B cell (primary cell): Measurements from ENCODE around the gene PSENEN. TPM values are rescaled to one million over a fixed set of nuclear protein-coding genes. Genes with fewer than 3 reads are reported as not detected.

Experiments
- ATAC-seq: fragments of 200-7000 bp; cut with Tn5 transposase; one replicate; pipeline ENCODE4 v1.10.0; 2021; ENCODE audit warnings: low read depth, mild to moderate bottlenecking, moderate number of reproducible peaks, moderate library complexity
- CTCF ChIA-PET: fragments of 350-600 bp; sonication (Branson Sonifier 250); formaldehyde crosslinking; loops from one replicate; lab custom pipeline; 2021; ENCODE audit warnings: antibody characterized with exemption, inconsistent platforms; lab: Charles Lee
- POLR2A ChIA-PET: fragments of 350-600 bp; sonication (Branson Sonifier 250); formaldehyde crosslinking; loops from one replicate; lab custom pipeline; 2021; ENCODE audit warnings: antibody characterized with exemption; lab: Charles Lee
- DNase-seq: peaks from one replicate; pipeline ENCODE4 v3.0.0; 2013
- H2AFZ ChIP-seq: 2 replicates; pipeline ENCODE4 v1.6.1; 2012; ENCODE audit warnings: mild to moderate bottlenecking, low read depth, low read length; ENCODE audit not compliant: insufficient read depth, poor library complexity, severe bottlenecking
- H3K27ac ChIP-seq, 2 donors: 1 replicate in 1 of 2; 2 replicates in 1 of 2; pipeline ENCODE4 v1.5.1; 2012 to 2013; ENCODE audit warnings: low read length in 2 of 2, mild to moderate bottlenecking in 2 of 2, moderate library complexity in 1 of 2
- H3K27me3 ChIP-seq, 4 experiments: fragments of 200-600 bp in 1 of 4; sonication (generic) in 1 of 4; replicated peaks in 1 of 4; 1 replicate in 2 of 4; 2 replicates in 2 of 4; pipeline versions ENCODE4 v1.6.1 to v1.7.0; 2013 to 2016; ENCODE audit warnings: low read length in 3 of 4, mild to moderate bottlenecking in 2 of 4, mixed read lengths in 1 of 4, moderate library complexity in 1 of 4; ENCODE audit not compliant: insufficient read depth in 4 of 4, control insufficient read depth in 3 of 4; ENCODE audit errors: control extremely low read depth in 1 of 4
- H3K36me3 ChIP-seq, 2 experiments: replicated peaks in 1 of 2; 1 replicate in 1 of 2; 2 replicates in 1 of 2; pipeline versions ENCODE4 v1.6.1 to v1.7.1; 2013; ENCODE audit warnings: low read length in 1 of 2; ENCODE audit not compliant: insufficient read depth in 2 of 2, control insufficient read depth in 1 of 2; ENCODE audit errors: control extremely low read depth in 1 of 2, extremely low read depth in 1 of 2
- H3K4me1 ChIP-seq, 2 donors: fragments of 200-600 bp in 1 of 2; sonication (generic) in 1 of 2; 1 replicate in 1 of 2; 2 replicates in 1 of 2; pipeline versions ENCODE4 v1.5.1 to v1.6.1; 2013 to 2017; ENCODE audit warnings: low read length in 2 of 2; ENCODE audit not compliant: control insufficient read depth in 2 of 2, insufficient read depth in 2 of 2
- H3K4me2 ChIP-seq: replicated peaks from 2 replicates; pipeline ENCODE3; 2012; ENCODE audit warnings: mild to moderate bottlenecking, low read depth, low read length; ENCODE audit not compliant: poor library complexity, severe bottlenecking
- H3K4me3 ChIP-seq, 5 experiments: fragments of 200-600 bp in 1 of 5; sonication (generic) in 1 of 5; 1 replicate in 3 of 5; 2 replicates in 2 of 5; pipeline versions ENCODE4 v1.5.1 to v1.7.0; 2011 to 2016; ENCODE audit warnings: low read length in 4 of 5, mild to moderate bottlenecking in 4 of 5, low read depth in 2 of 5, control low read depth in 1 of 5, moderate library complexity in 1 of 5; ENCODE audit not compliant: insufficient read depth in 1 of 5; ENCODE audit errors: control extremely low read depth in 1 of 5, extremely low read depth in 1 of 5
- H3K79me2 ChIP-seq: fragments of 200-600 bp; sonication (generic); one replicate; pipeline ENCODE4 v1.6.0; 2016; ENCODE audit warnings: low read length; ENCODE audit not compliant: control insufficient read depth, insufficient read depth
- H3K9ac ChIP-seq: fragments of 200-600 bp; sonication (generic); 2 replicates; pipeline ENCODE4 v1.6.1; 2017; ENCODE audit warnings: mild to moderate bottlenecking, low read length, moderate library complexity
- H3K9me3 ChIP-seq, 3 donors: one replicate each; pipeline versions ENCODE4 v1.6.1 to v1.7.1; 2013; ENCODE audit warnings: low read length in 2 of 3; ENCODE audit not compliant: control insufficient read depth in 2 of 3, insufficient read depth in 1 of 3; ENCODE audit errors: control extremely low read depth in 1 of 3
- H4K20me1 ChIP-seq: 2 replicates; pipeline ENCODE4 v1.6.0; 2012; ENCODE audit warnings: mild to moderate bottlenecking, low read length; ENCODE audit not compliant: insufficient read depth, control insufficient read depth, poor library complexity, severe bottlenecking
- H3K27ac Mint-ChIP-seq: one replicate; pipeline ENCODE4 v1.8.0; 2021; ENCODE audit warnings: mixed read lengths
- H3K27me3 Mint-ChIP-seq: one replicate; pipeline ENCODE4 v1.8.0; 2021; ENCODE audit warnings: mixed read lengths
- H3K4me1 Mint-ChIP-seq: one replicate; pipeline ENCODE4 v1.8.0; 2021; ENCODE audit warnings: mixed read lengths
- H3K4me3 Mint-ChIP-seq: one replicate; pipeline ENCODE4 v1.8.0; 2021; ENCODE audit warnings: mixed read lengths
- H3K9me3 Mint-ChIP-seq: one replicate; pipeline ENCODE4 v1.8.0; 2022; ENCODE audit warnings: mixed read lengths; ENCODE audit not compliant: insufficient read depth
- CTCF ChIP-seq: fragments of 200-600 bp; IDR thresholded peaks from one replicate; pipeline ENCODE4 v1.8.0; 2022; ENCODE audit warnings: antibody characterized with exemption, mild to moderate bottlenecking
- EZH2 ChIP-seq: IDR thresholded peaks from 2 replicates; pipeline ENCODE4 v1.6.1; 2012; ENCODE audit warnings: borderline replicate concordance, low read depth, mild to moderate bottlenecking, moderate library complexity, low read length; ENCODE audit not compliant: insufficient read depth, poor library complexity, severe bottlenecking
- WGBS: methylation state at CpG from one replicate; pipeline ENCODE4 v1.1.5; 2013; ENCODE audit warnings: missing lambda C conversion rate; ENCODE audit not compliant: insufficient coverage; 5-methylcytosine and 5-hydroxymethylcytosine counted together
- intact Hi-C: fragments of 100-400 bp; cut with micrococcal nuclease; formaldehyde crosslinking; loops from one replicate; pipeline ENCODE4 v1.10.0; 2022
- polyA plus RNA-seq: library from polyadenylated mRNA; depleted of rRNA; stranded (reverse); fragments of >200 nt; gene quantifications from 2 replicates; pipeline ENCODE4 v1.2.3, GENCODE V29; 2012
- total RNA-seq, 2 donors: library from RNA; stranded (reverse); fragments of 120-200 nt in 1 of 2; gene quantifications; 1 replicate in 1 of 2; 2 replicates in 1 of 2; pipeline versions ENCODE4 v1.2.3 to v1.2.4, GENCODE V29; 2013 to 2022

Gene PSENEN
- total and polyA plus RNA-seq, 2 donors (not counting 1 experiment from before 2014, with no cell fraction given): 17.7 to 36.4 TPM

DNA sequence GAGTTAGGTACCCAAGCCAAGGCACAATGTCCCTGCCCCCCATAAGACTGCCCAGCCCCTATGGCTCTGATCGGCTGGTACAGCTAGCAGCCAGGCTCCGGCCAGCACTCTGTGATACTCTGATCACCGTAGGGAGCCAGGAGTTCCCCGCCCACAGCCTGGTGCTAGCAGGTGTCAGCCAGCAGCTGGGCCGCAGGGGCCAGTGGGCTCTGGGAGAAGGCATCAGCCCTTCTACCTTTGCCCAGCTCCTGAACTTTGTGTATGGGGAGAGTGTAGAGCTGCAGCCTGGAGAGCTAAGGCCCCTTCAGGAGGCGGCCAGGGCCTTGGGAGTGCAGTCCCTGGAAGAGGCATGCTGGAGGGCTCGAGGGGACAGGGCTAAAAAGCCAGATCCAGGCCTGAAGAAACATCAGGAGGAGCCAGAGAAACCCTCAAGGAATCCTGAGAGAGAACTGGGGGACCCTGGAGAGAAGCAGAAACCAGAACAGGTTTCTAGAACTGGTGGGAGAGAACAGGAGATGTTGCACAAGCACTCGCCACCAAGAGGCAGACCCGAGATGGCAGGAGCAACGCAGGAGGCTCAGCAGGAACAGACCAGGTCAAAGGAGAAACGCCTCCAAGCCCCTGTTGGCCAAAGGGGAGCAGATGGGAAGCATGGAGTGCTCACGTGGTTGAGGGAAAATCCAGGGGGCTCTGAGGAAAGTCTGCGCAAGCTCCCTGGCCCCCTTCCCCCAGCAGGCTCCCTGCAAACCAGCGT lies 30.7 kb upstream of the PSENEN start:
- H3K9me3 ChIP-seq: no peaks in the 10 kb centered on the region
- peak overlapping the region in 4 of 5 experiments; percentile 39 to 76 (median 51) for H3K4me3 ChIP-seq
- ATAC-seq: no peak
- no peaks in the 10 kb centered on the region for H3K27me3 ChIP-seq
- DNase-seq: peak; percentile 48
- H4K20me1 ChIP-seq: peaks cover 16% of the 10 kb centered on the region
- intact Hi-C loops: loop anchor here (10.0 kb wide), 2 partner anchors 190 to 370 kb away; partner anchors contain the start of genes FFAR1, HCST, NFKBID and TYROBP
- CTCF ChIA-PET: interaction anchor here (1.3 to 6.5 kb wide), 5 partner anchors 12 to 33 kb away, joined by 3 to 123 read pairs (median 15); partner anchors contain the start of gene LIN37
- peak overlapping the region; percentile 85 for H3K27ac ChIP-seq
- peak overlapping the region; percentile 99 for H3K27ac Mint-ChIP-seq
- peaks cover 74% of the 10 kb centered on the region for H3K4me1 Mint-ChIP-seq
- no peaks in the 10 kb centered on the region for H3K9me3 Mint-ChIP-seq
- peaks cover 38% of the 10 kb centered on the region for H3K79me2 ChIP-seq
- peaks cover 0 to 4% of the 10 kb centered on the region in 2 experiments for H3K36me3 ChIP-seq
- H3K4me2 ChIP-seq: peak overlapping the region; percentile 94
- peak overlapping the region; percentile 98 for H3K4me3 Mint-ChIP-seq
- peaks cover 41 to 88% of the 10 kb centered on the region in 2 donors for H3K4me1 ChIP-seq
- peak overlapping the region; percentile 58 for H3K9ac ChIP-seq
- H2AFZ ChIP-seq: no peak overlapping the region
- no peaks in the 10 kb centered on the region for H3K27me3 Mint-ChIP-seq
- no peak for TF ChIP-seq CTCF
- TF ChIP-seq EZH2: no peak
- 53% methylated on average over 11 of the region's 14 CpGs for WGBS
- POLR2A ChIA-PET: interaction anchor here (0.6 to 4.6 kb wide), 4 partner anchors 9 to 34 kb away, joined by 3 to 53 read pairs (median 4); partner anchors contain the start of gene LIN37
